ENCODE data around the gene RCBTB2.

DNA sequence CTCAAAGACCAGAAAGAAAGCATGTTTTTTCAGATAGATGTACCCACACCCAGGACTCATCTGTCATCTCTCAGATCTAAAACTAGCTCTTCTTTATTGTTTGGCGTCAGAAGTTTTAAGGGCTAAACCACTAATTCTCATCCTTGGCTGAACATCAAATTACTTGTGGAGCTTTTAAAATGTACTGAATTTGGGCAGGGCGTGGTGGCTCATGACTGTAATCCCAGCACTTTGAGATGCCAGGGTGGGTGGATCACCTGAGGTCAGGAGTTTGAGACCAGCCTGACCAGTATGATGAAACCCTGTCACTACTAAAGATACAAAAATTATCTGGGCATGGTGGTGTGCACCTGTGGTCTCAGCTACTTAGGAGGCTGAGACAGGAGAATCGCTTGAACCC lies 47.4 kb downstream of the RCBTB2 start:
- no peak for TF ChIP-seq SP1 (IDR thresholded peaks at IDR 0.05)
- no peak for TF ChIP-seq ELF4 (IDR thresholded peaks at IDR 0.05)
- no peak for TF ChIP-seq FOXM1 (IDR thresholded peaks at IDR 0.05; ENCODE audit: borderline replicate concordance)
- TF ChIP-seq FOXK2 (IDR thresholded peaks at IDR 0.05), result no peak
- TF ChIP-seq FOXA1 (IDR thresholded peaks at IDR 0.05), result no peak
- no peak for TF ChIP-seq NFRKB (IDR thresholded peaks at IDR 0.05)
- no peak for TF ChIP-seq SUZ12 (IDR thresholded peaks at IDR 0.05)
- no peak for TF ChIP-seq L3MBTL2 (conservative IDR thresholded peaks at IDR 0.05)
- TF ChIP-seq HDGF (IDR thresholded peaks at IDR 0.05; ENCODE audit: borderline replicate concordance), result no peak
- TF ChIP-seq BHLHE40 (IDR thresholded peaks at IDR 0.05; ENCODE audit: borderline replicate concordance), result no peak
- no peak for TF ChIP-seq ARNT (IDR thresholded peaks at IDR 0.05)
- TF ChIP-seq, protein P1, sequence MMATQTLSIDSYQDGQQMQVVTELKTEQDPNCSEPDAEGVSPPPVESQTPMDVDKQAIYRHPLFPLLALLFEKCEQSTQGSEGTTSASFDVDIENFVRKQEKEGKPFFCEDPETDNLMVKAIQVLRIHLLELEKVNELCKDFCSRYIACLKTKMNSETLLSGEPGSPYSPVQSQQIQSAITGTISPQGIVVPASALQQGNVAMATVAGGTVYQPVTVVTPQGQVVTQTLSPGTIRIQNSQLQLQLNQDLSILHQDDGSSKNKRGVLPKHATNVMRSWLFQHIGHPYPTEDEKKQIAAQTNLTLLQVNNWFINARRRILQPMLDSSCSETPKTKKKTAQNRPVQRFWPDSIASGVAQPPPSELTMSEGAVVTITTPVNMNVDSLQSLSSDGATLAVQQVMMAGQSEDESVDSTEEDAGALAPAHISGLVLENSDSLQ (IDR thresholded peaks at IDR 0.05), result no peak

All from HEK293T (cell line).